IPS-NIHi11 (cell line): Measurements from ENCODE around the gene NFIB.

Experiments used
- DNase-seq: peaks from one replicate; pipeline ENCODE4 v3.0.0; 2012; ENCODE audit warnings: mixed read lengths, low spot score

Gene NFIB

DNA sequence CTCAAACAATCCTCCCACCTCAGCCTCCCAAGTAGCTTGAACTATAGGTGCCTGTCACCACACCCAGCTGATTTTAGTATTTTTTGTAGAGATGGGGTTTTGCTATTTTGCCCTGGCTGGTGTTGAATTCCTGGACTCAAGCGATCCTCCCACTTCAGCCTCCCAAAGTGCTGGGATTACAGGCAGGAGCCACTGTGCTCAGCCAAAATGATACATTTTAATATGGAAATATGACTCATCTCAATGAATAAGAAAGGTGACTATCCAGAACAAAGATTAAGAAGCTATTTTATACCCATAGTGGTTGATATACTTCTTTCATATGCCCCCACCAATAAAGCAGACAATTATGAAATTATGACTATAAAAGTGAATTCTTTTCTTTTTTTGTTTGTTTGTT is 166.2 kb downstream of the NFIB start:
- DNase-seq, result no peak

DNA sequence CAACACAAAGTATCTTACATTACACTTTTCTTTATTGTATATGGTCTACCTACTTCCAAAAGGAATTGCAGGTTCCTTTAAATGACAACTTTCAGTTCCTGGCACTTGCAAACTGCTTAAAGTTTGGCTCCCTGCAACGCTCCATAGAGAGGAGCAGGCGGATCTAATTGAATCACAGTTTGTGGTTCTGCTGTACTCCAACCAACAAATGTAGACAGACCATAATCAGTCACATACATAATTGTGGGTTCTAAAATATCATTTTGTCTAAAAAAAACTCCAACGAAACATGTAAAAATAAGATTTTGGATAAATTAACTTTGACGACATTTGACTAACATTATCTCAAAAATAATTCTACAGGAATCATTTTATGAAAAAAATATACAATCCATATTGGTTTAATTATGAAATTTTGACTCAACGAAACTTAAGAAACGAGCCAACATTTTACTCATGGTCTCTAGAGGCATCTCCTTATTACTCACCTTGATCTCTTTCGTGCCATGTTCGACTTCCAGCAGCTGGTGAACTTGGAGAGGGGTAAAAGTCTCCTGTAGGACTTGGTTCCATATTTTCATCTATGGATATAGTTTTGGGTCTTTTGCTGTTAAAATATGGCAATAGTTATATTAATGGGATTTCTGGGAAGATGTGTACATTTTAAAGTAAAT is 167.6 kb downstream of the NFIB start:
- no peak for DNase-seq

DNA sequence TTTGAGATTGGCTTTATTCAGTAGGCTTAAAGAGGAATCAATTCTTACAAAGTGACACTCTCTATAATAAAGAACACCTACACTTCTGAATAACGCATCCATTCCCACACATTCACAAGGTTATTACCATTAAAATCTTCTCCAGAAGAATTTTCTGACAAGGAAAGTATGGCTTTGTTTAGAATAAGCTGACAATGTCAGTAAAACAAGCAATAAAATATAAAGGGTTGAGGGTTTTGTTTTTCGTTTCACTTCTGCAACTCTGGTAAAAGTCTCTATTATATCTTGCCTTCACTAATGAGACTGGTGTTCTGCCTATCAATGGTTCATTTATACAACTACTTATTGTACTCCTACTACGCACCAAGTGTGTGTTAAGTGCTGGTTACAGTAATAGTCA is 169.7 kb downstream of the NFIB start:
- no peak for DNase-seq

DNA sequence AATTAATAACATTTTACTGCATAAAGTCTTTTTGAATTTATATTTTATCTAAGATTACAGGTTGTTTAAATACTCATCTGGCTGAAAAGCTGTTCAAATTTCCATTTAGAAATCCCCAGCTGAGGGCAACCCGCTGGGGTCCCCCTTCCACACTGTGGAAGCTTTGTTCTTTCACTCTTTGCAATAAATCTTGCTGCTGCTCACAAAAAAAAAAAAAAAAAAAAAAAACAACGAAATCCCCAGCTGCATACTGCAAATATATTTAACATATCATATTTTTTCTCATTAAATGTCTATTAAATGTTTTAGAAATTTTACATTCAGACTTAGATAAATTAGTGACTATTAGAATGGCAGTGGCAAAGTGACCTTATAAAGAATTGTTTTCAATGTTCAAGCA is 172.2 kb downstream of the NFIB start:
- DNase-seq, result no peak

DNA sequence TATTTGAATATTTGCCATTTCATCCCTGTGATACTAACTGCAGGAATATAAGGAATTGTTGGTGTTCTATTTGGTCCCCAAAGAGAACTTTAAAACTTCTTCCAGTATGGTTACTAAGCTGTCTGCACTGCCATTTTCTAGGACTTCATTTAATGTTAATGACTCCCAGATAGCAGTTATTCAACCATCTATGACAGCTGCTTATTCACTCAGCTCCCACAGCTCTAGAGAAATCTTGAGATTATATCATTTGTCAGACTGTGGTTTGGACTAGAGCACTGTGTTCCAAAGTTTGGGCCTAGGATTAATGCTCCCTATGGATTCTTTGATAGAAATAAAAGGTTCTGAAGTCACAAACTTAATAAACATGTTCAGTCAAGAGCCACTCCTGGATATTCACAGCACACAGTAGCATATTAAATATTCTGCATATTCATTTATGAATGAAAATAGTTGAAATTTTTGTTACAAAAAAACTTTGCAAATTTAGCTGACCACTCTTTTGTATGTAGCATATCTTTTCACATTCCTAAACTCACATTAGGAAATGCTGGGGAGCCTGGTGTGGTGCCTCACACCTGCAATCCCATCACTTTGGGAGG is 173.7 kb downstream of the NFIB start:
- no peak for DNase-seq

DNA sequence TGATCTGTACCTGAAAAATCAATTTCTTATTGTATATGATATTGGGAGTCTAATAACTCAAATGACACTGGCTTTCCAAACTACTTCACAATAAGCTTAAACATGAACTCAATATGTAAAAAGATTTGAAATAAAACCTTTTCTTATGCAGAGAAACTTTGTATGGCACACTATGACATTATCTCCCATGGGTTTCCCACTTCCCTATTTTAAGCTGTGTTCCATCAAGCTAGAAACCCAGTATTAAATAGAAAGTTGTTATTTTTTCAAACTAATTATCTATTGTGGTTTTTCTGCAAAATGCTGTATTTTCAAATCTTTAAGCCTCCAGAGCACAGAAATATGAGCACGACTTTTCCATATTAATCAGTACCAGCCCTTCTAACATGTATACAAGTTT is 174.7 kb downstream of the NFIB start:
- no peak for DNase-seq

DNA sequence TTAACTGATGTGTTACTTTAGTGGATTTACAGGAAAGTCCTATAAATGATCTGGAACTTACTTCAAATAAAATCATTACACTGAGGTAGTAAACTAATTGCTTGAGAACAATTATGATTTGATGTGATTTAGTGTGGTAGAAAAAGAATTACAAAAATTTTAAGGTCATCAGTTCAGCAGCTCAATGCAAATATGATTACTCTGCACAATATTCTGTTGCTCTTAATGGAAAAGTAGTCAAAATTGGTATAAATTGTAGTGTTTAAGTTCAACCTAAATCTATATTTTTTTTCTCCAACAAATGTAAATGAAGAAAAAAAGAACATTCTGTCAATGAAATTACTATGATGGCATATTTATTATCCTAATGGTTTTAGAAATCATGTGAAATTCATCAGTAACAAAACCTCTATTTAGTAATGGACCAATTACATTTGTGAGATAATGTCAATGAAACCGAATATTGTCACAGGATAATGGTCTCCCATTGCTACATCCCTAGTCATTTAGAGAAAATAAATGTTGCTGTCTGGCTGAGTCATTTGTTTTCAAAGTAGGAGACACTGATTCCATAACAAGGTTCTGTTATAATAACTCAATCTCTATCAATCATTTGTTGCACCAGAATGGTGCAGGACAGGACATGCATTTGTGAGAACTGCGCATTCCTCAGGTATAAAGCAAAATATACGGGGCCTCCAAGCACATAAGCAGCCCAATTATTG is 177.1 kb downstream of the NFIB start:
- DNase-seq, result no peak

DNA sequence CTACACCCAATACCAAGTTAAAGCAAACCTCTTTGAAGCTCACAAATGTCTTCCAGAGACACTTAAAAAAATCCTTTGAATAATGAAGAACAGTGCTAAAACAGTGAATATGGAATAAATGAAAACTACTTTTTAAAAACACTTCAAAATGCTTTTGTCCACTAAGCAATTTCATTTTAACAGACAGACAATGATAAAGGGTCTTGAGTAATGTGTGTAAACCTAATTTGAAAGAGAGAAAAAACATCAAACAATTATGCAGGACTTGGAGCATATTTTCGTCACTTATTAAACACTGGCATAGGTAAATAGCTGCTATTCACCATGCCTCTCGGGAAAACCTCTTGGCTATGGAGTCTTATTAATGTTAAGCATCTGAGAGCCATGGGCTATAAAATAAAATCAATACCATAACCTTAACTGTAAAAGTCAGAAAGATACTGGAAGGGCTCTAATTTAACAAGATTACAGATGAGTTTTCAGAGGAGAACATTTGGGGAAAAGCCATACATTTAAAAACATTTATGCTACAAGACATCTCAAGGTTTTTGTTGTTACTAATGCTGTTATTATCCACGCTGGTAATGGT is 177.8 kb downstream of the NFIB start:
- DNase-seq, result no peak

DNA sequence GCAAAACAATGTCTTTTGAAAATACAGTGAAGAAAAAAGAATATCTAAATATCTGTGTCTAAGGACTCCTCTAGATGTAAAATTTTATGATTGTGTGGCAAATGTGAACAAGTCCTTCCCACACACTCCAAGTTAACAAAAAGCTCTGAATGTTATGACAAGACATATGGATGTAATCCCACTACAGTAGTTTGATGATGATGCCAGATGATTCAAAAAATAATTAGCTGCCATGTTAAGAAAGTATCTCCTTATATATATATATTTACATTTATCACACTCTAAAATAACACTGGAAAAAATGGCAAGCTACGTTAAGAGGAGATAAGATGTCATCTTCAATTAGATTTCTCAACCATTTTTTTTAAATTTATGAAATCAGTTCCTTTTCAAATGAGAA is 178.5 kb downstream of the NFIB start:
- DNase-seq, result no peak

DNA sequence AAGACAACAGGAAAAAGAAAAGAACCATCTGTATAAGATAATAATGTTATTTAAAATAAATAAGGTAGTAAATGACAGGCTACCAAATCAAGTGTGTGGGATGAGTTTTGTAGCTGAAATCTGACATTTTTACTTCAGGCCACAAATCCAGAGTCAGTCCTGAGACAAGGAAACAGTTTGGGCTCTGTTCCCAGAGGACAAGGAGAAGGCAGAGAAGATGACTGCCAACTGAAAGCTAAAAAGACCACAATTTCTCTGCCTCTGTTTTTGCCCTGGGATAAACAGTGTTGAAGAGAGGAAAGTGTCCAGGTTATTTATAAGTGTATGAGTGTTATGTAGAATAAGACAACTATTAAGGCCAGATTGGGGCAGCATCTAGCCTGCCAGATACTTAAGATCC is 180.5 kb downstream of the NFIB start:
- no peak for DNase-seq

DNA sequence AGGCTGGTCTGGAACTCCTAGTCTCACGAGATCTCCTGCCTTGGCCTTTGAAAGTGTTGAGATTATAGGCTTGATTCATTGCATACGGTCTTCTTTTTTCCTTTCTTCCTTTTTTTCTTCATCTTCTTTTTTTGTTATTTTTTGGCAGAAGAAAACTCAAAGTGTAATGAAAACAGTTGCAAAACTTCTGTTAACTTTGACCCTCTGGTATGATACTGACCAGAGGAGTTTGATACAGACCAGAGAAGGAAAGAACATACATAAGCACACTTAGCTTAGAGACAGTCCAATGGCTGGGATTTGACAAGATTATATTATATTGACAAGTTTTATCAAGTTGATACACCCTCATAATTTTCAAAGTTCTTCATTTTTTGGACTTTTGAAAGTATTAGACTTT is 181.2 kb downstream of the NFIB start:
- no peak for DNase-seq

DNA sequence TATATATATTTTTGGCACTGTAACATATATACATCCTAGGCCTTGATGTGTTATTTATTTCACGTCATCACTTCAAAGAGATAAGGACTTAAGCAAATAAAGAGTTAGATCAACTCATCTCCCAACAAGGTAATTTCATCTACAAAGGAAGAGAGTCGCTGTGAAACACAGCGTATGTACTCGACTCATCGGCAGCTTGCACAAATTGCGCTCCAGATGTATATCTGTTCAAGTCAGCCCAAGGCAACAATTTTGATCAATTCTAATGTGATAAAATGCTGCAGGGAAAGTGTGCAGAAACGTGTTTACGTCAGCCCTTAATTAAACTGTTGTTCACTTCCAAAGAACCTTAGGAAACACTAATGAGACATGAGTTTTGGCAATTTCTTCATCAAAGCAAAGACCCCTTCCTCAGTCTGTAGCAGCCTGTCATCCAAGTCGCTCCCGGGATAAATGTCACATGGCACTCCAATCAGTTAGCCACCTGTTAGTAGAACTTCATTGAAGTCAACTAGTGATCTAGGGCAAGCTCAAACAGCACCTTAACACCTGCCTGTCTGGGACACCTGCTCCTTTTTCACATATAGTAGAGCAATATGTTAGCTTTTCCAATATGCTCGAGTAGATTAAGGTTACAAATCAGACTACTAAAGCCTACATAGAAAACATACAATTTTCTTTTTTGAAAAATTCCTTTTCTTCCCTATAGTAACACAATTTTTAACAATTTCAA is 182.4 kb downstream of the NFIB start:
- no peak for DNase-seq

DNA sequence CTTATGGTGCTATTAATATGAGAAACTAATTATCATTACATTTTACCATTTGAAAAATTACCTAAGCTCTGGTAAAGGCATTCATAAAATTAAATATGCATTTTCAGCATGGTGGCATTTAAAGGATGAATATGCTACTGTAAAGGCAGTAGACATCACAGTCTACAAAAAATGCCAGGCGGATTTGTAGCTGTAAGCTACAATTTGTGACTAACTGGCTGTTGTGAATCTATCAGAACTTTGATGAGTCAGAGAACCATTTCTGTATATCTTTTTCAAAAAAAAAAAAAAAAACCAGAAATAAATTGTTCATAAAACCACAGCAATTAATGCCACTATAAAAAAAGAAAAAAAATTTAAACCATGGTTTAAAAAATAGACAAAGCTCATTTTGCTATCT is 186.3 kb downstream of the NFIB start:
- DNase-seq, result no peak

DNA sequence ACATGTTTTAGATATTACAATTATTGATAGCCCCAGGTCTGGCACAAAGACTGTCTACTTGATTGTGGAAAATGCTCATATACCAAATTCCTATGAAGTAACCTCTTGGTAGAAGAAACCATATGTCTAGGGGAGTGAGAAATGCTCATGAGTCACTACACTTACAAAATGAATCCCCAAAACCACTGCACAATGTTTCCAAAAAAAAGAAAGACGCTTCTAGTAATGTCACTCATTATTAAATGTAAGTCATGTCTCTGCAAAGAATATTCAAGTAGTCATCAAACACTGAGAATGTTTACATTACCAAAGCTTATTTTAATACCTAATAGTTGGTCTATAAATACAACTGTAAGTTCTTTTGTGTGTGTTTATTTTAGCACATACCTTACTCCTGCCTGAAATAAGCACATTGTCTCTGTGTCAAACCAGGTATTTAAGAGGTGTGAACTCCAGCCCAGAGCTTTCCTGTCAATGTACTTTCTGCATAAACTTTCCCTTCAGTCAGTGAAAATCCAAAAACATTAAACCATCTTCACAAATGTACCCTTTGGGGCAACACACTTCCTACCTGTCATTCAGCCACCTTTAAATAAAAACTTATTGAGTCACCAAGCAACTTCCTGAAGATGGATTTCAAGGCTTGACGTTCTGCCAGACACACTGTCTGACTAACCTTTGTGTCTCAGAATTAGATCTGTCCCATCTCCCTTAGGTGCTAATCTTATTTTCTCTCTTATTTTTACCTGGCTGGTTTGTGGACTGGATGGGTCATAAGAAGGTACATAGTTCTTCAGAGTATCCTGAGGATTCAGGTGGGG is 194.0 kb downstream of the NFIB start:
- DNase-seq, result no peak

DNA sequence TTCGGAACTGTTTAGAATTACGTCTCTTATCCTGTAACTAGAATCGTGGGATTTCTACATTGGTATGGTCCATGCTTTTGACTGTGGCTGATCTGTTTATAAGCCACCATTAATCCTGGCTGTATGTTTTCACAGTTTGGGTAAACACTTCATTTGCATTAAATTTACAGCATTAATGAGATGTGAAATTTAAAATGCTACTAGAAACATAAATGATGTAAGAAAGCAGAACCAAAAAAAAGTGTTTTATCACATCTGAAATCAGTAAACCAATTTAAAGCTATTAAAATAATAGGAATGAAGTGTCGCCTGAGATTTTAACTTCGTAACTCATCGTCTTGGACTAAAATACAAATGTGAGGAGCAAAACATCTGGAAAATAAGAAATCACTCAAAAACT is 201.7 kb downstream of the NFIB start:
- no peak for DNase-seq

DNA sequence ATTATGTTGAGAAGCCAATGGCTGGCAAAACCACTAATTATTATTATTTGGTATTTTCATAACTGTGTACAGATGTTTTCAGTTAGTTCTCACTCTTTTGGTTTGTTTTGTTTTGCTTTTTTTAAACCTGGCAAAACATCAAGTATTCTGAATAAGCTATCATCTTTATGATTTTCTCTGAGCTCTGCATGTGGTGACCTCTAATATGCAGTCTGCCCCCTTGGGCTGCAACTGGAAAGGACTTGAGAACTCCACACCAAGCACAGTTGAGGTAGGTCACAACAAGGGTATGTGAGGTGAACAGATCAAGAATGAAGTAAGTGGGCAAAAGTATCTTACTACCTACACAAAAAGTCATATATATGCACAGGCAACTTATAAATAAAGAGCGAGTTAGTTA is 202.2 kb downstream of the NFIB start:
- DNase-seq, result no peak

DNA sequence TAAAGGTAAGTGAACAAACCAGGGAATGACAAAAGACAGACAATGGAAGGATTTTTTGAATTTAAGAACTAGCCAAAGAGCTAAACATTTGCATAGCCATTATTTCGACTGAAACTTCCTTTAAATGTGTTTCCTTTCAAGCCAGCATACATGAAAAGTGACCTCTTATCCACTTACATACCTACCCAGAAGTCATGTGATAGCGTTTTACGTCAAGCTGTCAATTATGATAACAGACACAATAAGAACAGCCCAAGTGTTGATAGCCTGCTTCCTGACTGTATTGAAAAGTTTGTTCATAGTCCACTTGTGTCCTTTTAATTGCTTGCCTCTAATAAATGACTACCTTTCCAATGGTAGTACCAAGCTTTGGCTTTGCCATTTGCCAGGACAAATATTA is 206.0 kb downstream of the NFIB start:
- peak; percentile 17 for DNase-seq

DNA sequence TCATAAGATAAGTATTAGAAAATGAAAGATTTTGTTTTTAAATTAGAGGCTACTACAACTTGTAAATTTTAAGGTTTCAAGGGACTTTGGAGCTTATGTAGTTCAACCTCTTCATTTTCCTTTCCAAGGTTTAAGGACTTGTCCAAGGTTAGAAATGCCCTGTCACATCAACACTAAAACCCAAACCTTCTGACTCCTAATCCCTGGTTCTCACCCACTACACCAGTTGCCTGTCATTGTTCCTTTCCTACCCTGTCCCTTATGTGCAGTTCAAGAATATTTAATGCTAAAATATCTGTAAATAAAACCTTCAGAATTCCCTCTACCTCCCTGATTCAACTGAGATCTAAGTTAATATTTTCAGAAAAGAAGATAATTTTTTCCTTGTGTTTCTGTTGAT is 206.4 kb downstream of the NFIB start:
- no peak for DNase-seq

DNA sequence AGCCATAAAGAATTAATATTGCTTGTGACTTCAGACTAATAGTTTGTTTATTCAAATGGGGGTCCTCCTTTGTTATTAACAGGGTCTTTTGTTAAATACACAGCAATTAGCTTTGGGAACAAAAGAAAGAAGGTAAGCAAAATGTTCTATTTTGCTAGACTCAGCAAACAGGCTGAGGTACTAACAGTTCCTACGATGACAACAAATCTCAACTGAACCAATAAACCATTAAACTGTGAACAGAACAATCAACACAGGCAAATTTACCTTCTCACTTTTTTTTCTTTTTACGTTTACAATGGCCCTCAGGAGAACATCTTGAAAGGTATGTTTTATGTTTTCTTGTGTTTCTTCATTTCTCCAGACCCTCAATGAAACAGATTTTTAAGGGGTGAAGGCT is 207.2 kb downstream of the NFIB start:
- DNase-seq, result no peak

DNA sequence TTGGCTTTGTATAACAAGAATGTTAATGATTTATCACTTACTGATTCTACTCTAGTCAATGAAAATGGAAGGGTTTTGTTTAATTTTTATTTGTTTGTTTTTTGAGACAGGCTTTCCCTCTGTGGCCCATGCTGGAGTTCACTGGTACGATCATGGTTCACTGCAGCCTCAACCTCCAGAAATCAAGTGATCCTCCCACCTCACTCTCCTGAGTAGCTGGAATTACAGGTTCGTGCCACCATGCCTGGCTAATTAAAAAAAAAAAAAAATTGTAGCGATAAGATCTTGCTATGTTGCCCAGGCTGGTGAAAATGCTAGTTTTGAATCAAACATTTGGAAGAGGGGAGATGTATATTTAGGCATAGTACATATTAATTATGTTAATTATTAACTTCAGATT is 209.4 kb downstream of the NFIB start:
- no peak for DNase-seq

DNA sequence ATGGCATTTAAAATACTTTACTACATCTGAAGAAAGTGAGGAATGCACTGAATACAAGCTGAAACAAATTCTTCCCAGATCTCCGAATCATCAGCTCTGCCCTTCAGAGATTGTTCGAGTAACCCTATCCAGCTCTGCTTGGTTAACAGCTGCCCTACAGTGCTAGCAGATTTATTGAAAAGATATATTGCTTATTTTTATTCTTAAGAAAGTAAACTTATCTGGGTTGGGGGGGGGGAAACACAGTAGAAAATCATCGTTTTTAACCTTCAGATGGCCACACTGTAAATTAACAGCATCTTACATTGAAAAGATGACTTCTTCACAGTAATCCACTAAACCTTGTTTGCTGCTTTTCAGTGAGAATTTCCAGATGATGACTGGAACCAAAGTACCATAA is 210.8 kb downstream of the NFIB start:
- no peak for DNase-seq

DNA sequence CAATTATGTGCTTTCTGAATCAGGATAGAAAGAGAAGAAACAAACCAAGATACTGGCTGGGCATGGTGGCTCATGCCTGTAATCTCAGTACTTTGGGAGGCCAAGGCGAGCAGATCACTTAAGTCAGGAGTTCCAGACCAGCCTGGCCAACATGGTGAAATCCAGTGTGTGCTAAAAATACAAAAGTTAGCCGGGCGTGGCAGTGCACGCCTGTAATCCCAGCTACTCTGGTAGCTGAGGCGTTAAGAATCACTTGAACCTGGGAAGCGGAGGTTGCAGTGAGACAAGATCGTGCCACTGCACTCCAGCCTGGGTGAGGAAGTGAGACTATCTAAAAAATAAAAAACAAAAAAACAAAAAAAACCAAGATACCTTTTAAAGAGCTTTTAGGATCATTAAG is 214.2 kb downstream of the NFIB start:
- DNase-seq, result no peak
